ENCODE measurements around the gene ARHGEF7. TPM values are rescaled to one million over a fixed set of nuclear protein-coding genes. Genes with fewer than 3 reads are reported as not detected.

ARHGEF7 gene
- total RNA-seq, 4 donors from 2014 or later, result 11.5 to 57.2 (median 36.5) TPM

DNA sequence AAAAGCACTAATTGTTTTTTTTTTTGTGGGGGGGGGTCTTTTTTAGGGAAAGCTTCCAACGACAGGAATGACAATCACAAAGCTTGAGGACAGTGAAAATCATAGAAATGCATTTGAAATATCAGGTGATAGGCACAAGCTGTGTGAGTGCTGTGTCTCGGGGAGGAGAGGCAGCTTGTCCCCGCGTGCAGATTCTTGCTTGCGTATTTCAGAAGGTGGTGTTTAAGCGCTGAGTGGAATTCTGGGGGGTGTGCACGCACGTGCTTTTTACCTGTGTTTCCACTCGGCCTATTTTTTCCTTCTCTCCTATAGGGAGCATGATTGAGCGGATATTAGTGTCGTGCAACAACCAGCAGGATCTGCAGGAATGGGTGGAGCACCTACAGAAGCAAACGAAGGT lies 165.1 kb downstream of the ARHGEF7 start:
- H3K27ac ChIP-seq, result peak overlapping the region in 1 of 4 donors; percentile 87
- DNase-seq, result no peak

DNA sequence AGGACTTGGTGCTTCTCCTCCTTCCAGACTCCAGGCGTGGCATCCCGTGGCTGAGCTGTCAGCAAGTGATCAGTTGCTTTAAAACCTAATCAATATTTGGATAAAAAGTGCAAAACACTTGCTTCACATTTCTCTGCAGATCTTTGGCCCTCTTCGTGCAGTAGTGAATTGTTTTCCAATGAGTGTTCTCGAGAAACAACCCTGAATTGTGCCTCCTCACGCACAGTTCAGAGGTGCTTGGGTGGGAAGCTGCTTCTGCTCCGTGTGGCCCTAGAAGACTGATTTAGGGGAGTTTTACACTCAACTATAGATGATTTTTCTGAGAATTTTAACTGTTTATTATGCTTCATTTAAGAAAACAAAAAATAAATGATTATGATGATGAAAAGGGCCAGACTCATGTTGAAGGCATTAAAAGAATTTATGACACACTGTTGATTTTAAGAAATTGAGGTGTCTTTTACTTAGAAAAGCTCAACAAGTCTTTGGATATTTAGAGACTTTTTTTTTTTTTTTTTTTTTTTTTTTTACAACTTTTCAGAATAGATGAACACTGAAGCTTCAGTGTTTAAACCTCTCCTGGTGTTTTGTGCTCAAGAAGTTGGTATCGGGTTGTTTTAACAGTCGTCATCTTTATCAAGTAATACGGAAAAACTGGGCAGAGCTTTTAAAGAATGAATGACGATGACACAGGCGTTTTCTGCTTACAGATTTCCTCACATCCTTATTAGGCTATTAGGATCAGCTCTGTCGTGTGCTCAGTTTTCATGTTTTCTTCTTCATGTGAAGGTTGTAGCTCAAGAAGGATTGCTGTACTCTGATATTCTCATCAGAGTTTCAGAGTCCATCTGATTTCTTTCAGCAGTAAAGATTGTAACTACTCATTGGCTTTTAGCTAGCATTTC lies 165.8 kb downstream of the ARHGEF7 start:
- 75 to 81% methylated on average over 12 of the region's 12 CpGs for WGBS, 2 donors
- H3K36me3 ChIP-seq, result peaks cover 14 to 79% (median 18%) of the 10 kb centered on the region in 3 donors
- peak overlapping the region; percentile 59 to 87 (median 76) for H3K27ac ChIP-seq
- peaks cover 13 to 36% (median 19%) of the 10 kb centered on the region in 3 donors for H3K4me1 ChIP-seq
- no peak for DNase-seq
- H3K4me3 ChIP-seq, result no peak overlapping the region
- no peaks in the 10 kb centered on the region for H3K27me3 ChIP-seq
- intact Hi-C loops (cut with DNase I), result no loop called here
- no peaks in the 10 kb centered on the region for H3K9me3 ChIP-seq
- TF ChIP-seq, protein P1, sequence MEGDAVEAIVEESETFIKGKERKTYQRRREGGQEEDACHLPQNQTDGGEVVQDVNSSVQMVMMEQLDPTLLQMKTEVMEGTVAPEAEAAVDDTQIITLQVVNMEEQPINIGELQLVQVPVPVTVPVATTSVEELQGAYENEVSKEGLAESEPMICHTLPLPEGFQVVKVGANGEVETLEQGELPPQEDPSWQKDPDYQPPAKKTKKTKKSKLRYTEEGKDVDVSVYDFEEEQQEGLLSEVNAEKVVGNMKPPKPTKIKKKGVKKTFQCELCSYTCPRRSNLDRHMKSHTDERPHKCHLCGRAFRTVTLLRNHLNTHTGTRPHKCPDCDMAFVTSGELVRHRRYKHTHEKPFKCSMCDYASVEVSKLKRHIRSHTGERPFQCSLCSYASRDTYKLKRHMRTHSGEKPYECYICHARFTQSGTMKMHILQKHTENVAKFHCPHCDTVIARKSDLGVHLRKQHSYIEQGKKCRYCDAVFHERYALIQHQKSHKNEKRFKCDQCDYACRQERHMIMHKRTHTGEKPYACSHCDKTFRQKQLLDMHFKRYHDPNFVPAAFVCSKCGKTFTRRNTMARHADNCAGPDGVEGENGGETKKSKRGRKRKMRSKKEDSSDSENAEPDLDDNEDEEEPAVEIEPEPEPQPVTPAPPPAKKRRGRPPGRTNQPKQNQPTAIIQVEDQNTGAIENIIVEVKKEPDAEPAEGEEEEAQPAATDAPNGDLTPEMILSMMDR (IDR thresholded peaks at IDR 0.05), result no peak
- no peak for TF ChIP-seq POLR2A (IDR thresholded peaks at IDR 0.05)

More for the DNA sequence above, 165.1 kb downstream of the ARHGEF7 start:
- no peaks in the 10 kb centered on the region for H3K27me3 ChIP-seq
- no peaks in the 10 kb centered on the region for H3K9me3 ChIP-seq
- TF ChIP-seq POLR2A (IDR thresholded peaks at IDR 0.05), result no peak
- TF ChIP-seq, protein P1 (IDR thresholded peaks at IDR 0.05), result no peak
- no peak overlapping the region for H3K4me3 ChIP-seq
- intact Hi-C loops (cut with DNase I), result no loop called here
- peaks cover 14 to 79% (median 20%) of the 10 kb centered on the region in 3 donors for H3K36me3 ChIP-seq
- peaks cover 13 to 36% (median 19%) of the 10 kb centered on the region in 3 donors for H3K4me1 ChIP-seq
- 68 to 83% methylated on average over 12 of the region's 12 CpGs for WGBS, 2 donors

DNA sequence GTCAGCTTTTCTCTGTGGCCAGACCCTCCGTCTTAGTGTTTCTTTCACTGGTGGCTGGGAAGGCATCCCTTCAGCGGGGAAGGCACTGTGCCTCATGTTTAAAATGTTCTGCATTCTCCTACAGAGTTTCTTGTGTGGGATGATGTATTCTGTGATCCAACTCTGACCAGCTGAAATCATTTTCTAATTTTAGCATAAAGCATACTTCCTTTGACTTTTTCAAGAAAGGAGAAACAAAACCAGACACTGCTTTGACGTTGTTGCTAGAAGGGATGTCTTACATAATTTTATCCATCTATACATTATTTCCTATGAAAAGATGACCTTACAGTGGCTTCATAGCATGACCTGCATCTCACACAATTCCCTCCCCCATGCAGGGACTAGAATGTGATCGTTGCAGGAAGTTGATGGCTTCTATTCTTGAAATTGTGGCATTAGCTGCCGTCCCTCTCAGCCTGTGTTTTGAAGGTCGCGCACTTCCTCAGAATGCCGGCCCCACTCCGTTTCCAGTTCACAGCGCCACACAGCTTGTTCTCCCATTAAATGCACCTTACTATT lies 166.7 kb downstream of the ARHGEF7 start:
- no peaks in the 10 kb centered on the region for H3K27me3 ChIP-seq
- H3K9me3 ChIP-seq, result no peaks in the 10 kb centered on the region
- H3K4me1 ChIP-seq, result peaks cover 13 to 45% (median 19%) of the 10 kb centered on the region in 3 donors
- H3K4me3 ChIP-seq, result no peak overlapping the region
- WGBS, 2 donors, result 48 to 54% methylated on average over 10 of the region's 10 CpGs
- H3K27ac ChIP-seq, result peak overlapping the region; percentile 59 to 87 (median 76)
- TF ChIP-seq POLR2A (IDR thresholded peaks at IDR 0.05), result no peak
- TF ChIP-seq, protein P1 (IDR thresholded peaks at IDR 0.05), result no peak
- DNase-seq, result no peak
- H3K36me3 ChIP-seq, result peaks cover 21 to 79% (median 21%) of the 10 kb centered on the region in 3 donors
- intact Hi-C loops (cut with DNase I), result no loop called here

DNA sequence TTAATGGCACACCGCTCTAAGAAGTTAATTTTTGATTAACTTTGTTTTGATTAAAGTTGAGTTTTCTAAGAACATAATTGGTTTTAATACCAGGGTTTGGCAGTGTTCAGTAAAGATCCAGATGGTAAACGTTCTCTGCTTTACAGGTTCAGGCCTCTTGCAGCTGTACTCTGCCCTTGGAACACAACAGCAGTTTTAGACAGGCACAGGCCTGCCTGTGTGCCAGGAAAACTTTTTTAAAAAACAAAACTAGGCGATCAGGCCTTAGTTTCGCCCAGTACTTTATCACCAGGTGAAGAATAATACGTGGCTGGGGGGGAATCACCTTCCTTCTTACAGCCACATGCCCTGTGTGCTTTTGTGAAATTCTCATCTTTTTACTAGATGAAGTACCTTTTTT lies 167.3 kb downstream of the ARHGEF7 start:
- intact Hi-C loops (cut with DNase I), result no loop called here
- H3K4me1 ChIP-seq, result peaks cover 13 to 46% (median 19%) of the 10 kb centered on the region in 3 donors
- H3K27ac ChIP-seq, result peak overlapping the region; percentile 59 to 87 (median 76)
- DNase-seq, result no peak
- H3K4me3 ChIP-seq, result no peak overlapping the region
- no peaks in the 10 kb centered on the region for H3K27me3 ChIP-seq
- TF ChIP-seq POLR2A (IDR thresholded peaks at IDR 0.05), result no peak
- TF ChIP-seq, protein P1 (IDR thresholded peaks at IDR 0.05), result no peak
- peaks cover 21 to 79% (median 26%) of the 10 kb centered on the region in 3 donors for H3K36me3 ChIP-seq
- WGBS, 2 donors, result 38 to 39% methylated on average over 5 of the region's 5 CpGs
- H3K9me3 ChIP-seq, result no peaks in the 10 kb centered on the region

DNA sequence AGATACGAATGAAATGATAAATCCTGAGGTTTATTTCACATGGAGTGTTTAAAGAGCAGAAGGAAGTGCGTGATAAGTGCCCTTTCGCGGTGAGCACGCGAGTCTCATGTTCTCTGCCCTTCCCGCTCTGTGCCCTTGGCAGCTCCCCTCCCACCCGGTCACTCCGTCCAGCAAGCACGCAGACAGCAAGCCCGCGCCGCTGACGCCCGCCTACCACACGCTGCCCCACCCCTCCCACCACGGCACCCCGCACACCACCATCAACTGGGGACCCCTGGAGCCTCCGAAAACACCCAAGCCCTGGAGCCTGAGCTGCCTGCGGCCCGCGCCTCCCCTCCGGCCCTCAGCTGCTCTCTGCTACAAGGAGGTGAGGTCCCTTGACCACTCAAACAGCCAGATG lies 167.9 kb downstream of the ARHGEF7 start:
- peaks cover 21 to 79% (median 27%) of the 10 kb centered on the region in 3 donors for H3K36me3 ChIP-seq
- no peaks in the 10 kb centered on the region for H3K27me3 ChIP-seq
- H3K9me3 ChIP-seq, result no peaks in the 10 kb centered on the region
- DNase-seq, result no peak
- TF ChIP-seq, protein P1 (IDR thresholded peaks at IDR 0.05), result no peak
- no peak for TF ChIP-seq POLR2A (IDR thresholded peaks at IDR 0.05)
- intact Hi-C loops (cut with DNase I), result no loop called here
- no peak overlapping the region for H3K4me3 ChIP-seq
- peaks cover 13 to 46% (median 19%) of the 10 kb centered on the region in 3 donors for H3K4me1 ChIP-seq
- peak overlapping the region; percentile 59 to 87 (median 76) for H3K27ac ChIP-seq
- WGBS, 2 donors, result 68 to 94% methylated on average over 2 to 21 of the region's 23 CpGs
